GM18520 (cell line): ENCODE results near the gene NDUFV1.
"Not testable (repeated sequence)": the region's sequence is repeated elsewhere in the genome, so short reads cannot be mapped to it uniquely, and the experiment has no call there.

Source experiments
- ATAC-seq: cut with Tn5 transposase; IDR thresholded peaks from one replicate; pipeline ENCODE4 v1.9.1; 2021; ENCODE audit not compliant: unreplicated experiment

Gene NDUFV1

GRCh38 chr11:67585911-67586310, 20.8 kb upstream of the NDUFV1 start:
- no peak for ATAC-seq

GRCh38 chr11:67586568-67587250, 20.0 kb upstream of the NDUFV1 start:
- ATAC-seq, result no peak

- peak; percentile 18 for ATAC-seq
Measured at GRCh38 chr11:67588136-67588503, 18.6 kb upstream of the NDUFV1 start.

GRCh38 chr11:67588899-67589415, 17.8 kb upstream of the NDUFV1 start:
- not testable (repeated sequence) for ATAC-seq

DNA sequence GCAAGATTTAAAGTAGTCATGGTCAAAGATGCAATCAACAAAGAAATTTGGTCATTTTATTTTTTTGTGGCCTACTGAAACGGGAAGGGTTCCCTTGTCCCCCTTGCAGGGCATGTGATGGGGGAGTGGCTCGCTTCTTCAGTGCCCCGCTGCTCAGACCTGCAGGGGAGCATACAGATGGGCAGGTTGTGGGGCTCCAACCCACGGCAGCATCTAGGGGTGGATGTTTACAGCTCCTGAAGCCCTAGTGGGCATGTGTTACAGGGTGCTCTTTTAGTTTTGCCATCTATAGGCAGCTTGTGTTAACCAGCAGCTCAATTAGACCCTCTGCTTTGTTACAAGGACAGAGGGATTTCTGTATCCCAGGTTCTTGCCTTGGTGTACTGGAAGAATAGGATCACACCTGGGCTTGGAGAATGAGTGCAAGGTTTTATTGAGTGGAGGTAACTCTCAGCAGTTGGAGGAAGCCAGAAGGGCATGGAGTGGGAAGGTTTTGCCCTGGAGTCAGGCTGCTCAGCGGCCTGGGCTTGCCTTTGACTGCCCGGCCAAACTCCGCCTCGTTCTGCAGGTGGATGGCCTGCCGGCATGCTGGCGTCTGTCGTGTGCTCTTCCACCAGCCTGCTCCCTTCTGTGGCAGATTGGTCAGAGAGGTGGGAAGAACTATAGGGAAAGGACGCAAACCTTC, 13.7 kb upstream of the NDUFV1 start:
- ATAC-seq, result no peak

- no peak for ATAC-seq
Measured at GRCh38 chr11:67593565-67593905, 13.2 kb upstream of the NDUFV1 start.

DNA sequence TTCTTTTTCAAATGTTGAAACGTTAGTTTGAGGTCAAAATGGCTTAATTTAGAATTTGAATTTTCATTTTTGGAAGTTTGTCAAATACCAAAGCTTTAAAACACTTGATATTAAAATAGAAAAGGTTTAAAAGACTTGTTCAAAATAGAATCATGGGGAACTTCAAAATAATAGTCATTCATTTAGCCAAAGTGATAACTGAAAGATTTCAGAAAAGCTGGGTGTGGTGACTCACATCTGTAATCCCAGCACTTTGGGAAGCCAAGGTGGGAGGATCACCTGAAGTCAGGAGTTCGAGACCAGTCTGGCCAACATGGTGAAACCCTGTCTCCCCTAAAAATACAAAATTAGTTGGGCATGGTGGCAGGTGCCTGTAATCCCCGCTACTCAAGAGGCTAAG, 12.3 kb upstream of the NDUFV1 start:
- no peak for ATAC-seq

DNA sequence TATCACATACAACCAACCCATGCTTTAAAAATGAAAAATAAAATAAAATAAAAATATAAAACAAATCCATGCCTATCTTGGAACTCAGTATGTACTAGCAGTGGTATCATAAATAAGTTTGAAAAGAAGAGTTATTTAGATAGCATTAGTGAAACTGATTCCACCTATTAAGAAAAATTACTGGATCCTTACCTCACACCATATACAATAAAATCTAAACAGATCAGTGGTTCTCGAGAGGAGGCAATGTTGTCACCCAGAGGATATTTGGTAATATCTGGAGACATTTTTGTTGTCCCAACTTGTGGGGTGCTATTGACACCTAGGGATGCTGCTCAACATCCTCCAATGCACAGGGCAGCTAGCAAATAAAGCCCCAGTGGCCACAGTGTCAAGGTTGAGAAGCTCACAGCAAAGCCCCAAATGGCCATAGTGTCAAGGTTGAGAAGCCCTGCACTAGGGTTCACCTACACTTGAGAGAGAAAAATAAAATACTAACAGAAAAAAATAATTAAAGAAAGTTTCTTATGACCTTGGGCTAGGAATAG, 9.9 kb upstream of the NDUFV1 start:
- ATAC-seq, result no peak

GRCh38 chr11:67597458-67597857, 9.3 kb upstream of the NDUFV1 start:
- not testable (repeated sequence) for ATAC-seq

- ATAC-seq, result not testable (repeated sequence)
Measured at GRCh38 chr11:67597963-67598362, 8.8 kb upstream of the NDUFV1 start.

- ATAC-seq, result no peak
Measured at GRCh38 chr11:67599149-67599548, 7.6 kb upstream of the NDUFV1 start.

DNA sequence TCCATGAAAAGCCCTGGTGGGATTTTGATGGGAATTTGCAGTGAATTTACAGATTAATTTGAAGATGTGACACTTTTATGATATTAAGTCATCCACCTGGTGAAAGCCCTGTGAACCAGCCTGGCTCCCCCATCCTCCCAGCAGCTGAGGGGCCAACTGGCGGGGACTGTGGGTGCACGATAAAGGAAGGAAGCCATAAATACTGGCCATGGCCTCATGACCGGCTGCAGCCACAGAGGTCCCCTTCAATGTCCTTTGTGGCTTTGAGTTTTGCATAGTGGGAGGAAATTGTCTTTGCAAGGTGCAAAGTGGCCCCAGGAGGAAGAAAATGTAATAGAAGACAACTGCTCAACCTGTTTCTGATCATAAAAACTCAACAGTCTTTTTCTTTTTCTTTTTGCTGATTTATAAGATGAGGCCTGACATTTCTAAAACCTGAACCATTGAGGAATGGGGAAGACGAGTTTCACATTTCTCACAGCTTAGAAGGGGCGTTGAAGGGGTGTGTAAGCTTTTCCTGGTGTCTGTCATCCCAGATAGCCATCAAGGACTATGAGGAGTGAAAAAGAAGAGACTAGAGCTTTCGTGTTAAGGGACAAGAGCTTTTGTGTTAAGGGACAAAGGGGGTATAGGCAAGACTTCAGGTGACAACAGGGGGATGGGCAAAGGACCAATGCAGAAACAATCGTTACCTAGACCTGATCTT, 6.3 kb upstream of the NDUFV1 start:
- peak; percentile 86 for ATAC-seq

DNA sequence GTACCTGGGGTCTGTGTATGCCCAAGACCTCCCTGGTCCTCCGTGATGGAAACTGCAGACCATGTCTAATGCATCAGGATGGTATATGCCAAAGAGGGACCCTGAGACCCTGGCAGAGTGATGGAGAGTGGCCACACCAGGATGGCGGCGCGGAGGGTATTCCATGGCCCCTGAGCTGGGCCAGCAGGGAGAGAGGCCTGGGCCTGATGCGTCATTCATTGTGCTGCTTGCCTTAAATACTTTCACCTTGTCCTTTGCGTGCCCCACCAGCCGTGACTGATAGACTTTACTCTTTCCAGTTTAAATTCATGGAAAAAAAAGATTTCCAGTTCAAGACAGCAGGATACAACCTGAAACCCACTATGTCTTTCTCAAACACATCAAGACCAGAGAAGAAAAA, 5.6 kb upstream of the NDUFV1 start:
- no peak for ATAC-seq

GRCh38 chr11:67604119-67604518, 2.6 kb upstream of the NDUFV1 start:
- not testable (repeated sequence) for ATAC-seq

GRCh38 chr11:67604815-67605214, 1.9 kb upstream of the NDUFV1 start:
- no peak for ATAC-seq

GRCh38 chr11:67605231-67606011, 1.3 kb upstream of the NDUFV1 start:
- ATAC-seq, result no peak

GRCh38 chr11:67606093-67606491, 644 bp upstream of the NDUFV1 start:
- ATAC-seq, result no peak

GRCh38 chr11:67607507-67607906, 771 bp downstream of the NDUFV1 start:
- no peak for ATAC-seq

DNA sequence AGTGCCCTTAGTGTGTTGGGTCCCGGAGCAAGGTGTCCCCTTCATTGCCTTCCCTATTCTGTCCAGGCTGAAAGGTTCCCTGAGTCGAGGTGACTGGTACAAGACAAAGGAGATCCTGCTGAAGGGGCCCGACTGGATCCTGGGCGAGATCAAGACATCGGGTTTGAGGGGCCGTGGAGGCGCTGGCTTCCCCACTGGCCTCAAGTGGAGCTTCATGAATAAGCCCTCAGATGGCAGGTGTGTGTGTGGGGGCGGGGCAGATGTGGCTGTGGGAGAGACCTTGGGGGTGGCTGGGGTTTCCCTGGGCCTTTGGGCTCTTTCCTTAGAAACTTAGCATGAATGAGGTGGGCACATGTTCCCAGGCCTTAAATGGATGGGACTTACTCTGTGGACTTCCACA, 1.8 kb downstream of the NDUFV1 start:
- no peak for ATAC-seq

- ATAC-seq, result no peak
Measured at GRCh38 chr11:67609316-67609715, 2.6 kb downstream of the NDUFV1 start.

GRCh38 chr11:67610302-67610868, 3.6 kb downstream of the NDUFV1 start:
- ATAC-seq, result no peak
